ENCODE data around the gene LDLRAP1. TPM values are rescaled to one million over a fixed set of nuclear protein-coding genes. Genes with fewer than 3 reads are reported as not detected.
"Not testable (repeated sequence)": the region's sequence is repeated elsewhere in the genome, so short reads cannot be mapped to it uniquely, and the experiment has no call there.

LDLRAP1 gene
- total RNA-seq, 4 donors from 2014 or later, result 1.2 to 26.6 (median 7.7) TPM

- no peak for DNase-seq
- no peaks in the 10 kb centered on the region for H3K9me3 ChIP-seq
- no peaks in the 10 kb centered on the region for H3K4me1 ChIP-seq
- intact Hi-C loops (cut with DNase I; ENCODE audit: low total_unique reads), result no loop called here
- no peak overlapping the region for H3K4me3 ChIP-seq
- no peaks in the 10 kb centered on the region for H3K36me3 ChIP-seq
- no peaks in the 10 kb centered on the region for H3K27me3 ChIP-seq
- TF ChIP-seq POLR2A (IDR thresholded peaks at IDR 0.05) (no peak), CTCF (IDR thresholded peaks at IDR 0.05) (peak in 1 of 4 experiments; percentile 12)
- H3K27ac ChIP-seq, result no peak overlapping the region
These were observed 39.6 kb upstream of the LDLRAP1 start for GRCh38 chr1:25503551-25504426.

- DNase-seq, result no peak
- H3K27me3 ChIP-seq, result no peaks in the 10 kb centered on the region
- no peaks in the 10 kb centered on the region for H3K36me3 ChIP-seq
- intact Hi-C loops (cut with DNase I; ENCODE audit: low total_unique reads), result no loop called here
- no peak overlapping the region for H3K27ac ChIP-seq
- H3K4me3 ChIP-seq, result no peak overlapping the region
- H3K4me1 ChIP-seq, result no peaks in the 10 kb centered on the region
- no peak for TF ChIP-seq CTCF (IDR thresholded peaks at IDR 0.05)
- TF ChIP-seq POLR2A (IDR thresholded peaks at IDR 0.05), result no peak
- H3K9me3 ChIP-seq, result no peaks in the 10 kb centered on the region
These were observed 38.5 kb upstream of the LDLRAP1 start for GRCh38 chr1:25504706-25505595.

GRCh38 chr1:25505656-25506385, 37.6 kb upstream of the LDLRAP1 start:
- Histone ChIP-seq H3K4me1 (no peaks in the 10 kb centered on the region), H3K27me3 (no peaks in the 10 kb centered on the region), H3K9me3 (no peaks in the 10 kb centered on the region), H3K4me3 (no peak overlapping the region), H3K27ac (no peak overlapping the region), H3K36me3 (no peaks in the 10 kb centered on the region)
- TF ChIP-seq POLR2A (IDR thresholded peaks at IDR 0.05), result no peak
- no peak for TF ChIP-seq CTCF (IDR thresholded peaks at IDR 0.05)
- intact Hi-C loops (cut with DNase I; ENCODE audit: low total_unique reads), result no loop called here
- no peak for DNase-seq

GRCh38 chr1:25506566-25507463, 36.6 kb upstream of the LDLRAP1 start:
- not testable (repeated sequence) for H3K4me3 ChIP-seq, H3K4me1 ChIP-seq

GRCh38 chr1:25513666-25514065, 29.7 kb upstream of the LDLRAP1 start:
- Histone ChIP-seq H3K4me3 (no peak overlapping the region), H3K27ac (no peak overlapping the region), H3K27me3 (no peaks in the 10 kb centered on the region), H3K9me3 (no peaks in the 10 kb centered on the region), H3K4me1 (no peaks in the 10 kb centered on the region), H3K36me3 (no peaks in the 10 kb centered on the region)
- DNase-seq, result no peak
- intact Hi-C loops (cut with DNase I; ENCODE audit: low total_unique reads), result no loop called here
- no peak for TF ChIP-seq POLR2A (IDR thresholded peaks at IDR 0.05)
- TF ChIP-seq CTCF (IDR thresholded peaks at IDR 0.05), result no peak

More at GRCh38 chr1:25506566-25507463, 36.6 kb upstream of the LDLRAP1 start:
- H3K9me3 ChIP-seq; H3K36me3 ChIP-seq; DNase-seq; intact Hi-C loops (cut with DNase I; ENCODE audit: low total_unique reads); H3K27me3 ChIP-seq; H3K27ac ChIP-seq: not testable (repeated sequence)
